Karpas-422 (cell line): Measurements from ENCODE around the gene ENTHD1. TPM values are rescaled to one million over a fixed set of nuclear protein-coding genes. Genes with fewer than 3 reads are reported as not detected.

ENCODE experiments used
- DNase-seq: peaks from one replicate; pipeline ENCODE4 v3.0.0-alpha.2; 2015
- H2AFZ ChIP-seq: fragments of 200-600 bp; sonication (generic); 2 replicates; pipeline ENCODE4 v1.6.1; 2014; ENCODE audit warnings: antibody characterized with exemption, low read length, mixed read lengths
- H3K27ac ChIP-seq: fragments of 200-600 bp; sonication (generic); 2 replicates; pipeline ENCODE4 v1.5.1; 2014; ENCODE audit warnings: mild to moderate bottlenecking, low read length, moderate library complexity
- H3K27me3 ChIP-seq: fragments of 200-600 bp; sonication (generic); 2 replicates; pipeline ENCODE4 v1.6.1; 2014; ENCODE audit warnings: low read length, mixed read lengths
- H3K36me3 ChIP-seq: fragments of 200-600 bp; sonication (generic); 2 replicates; pipeline ENCODE4 v1.6.1; 2014; ENCODE audit warnings: low read length, mixed read lengths; ENCODE audit not compliant: insufficient read depth
- H3K4me1 ChIP-seq: fragments of 200-600 bp; sonication (generic); 2 replicates; pipeline ENCODE4 v1.6.1; 2014; ENCODE audit warnings: mild to moderate bottlenecking, low read length, mixed read lengths
- H3K4me2 ChIP-seq: fragments of 200-600 bp; sonication (generic); 2 replicates; pipeline ENCODE4 v1.6.1; 2014; ENCODE audit warnings: low read length, low read depth, mild to moderate bottlenecking; ENCODE audit not compliant: poor library complexity, severe bottlenecking
- H3K4me3 ChIP-seq: fragments of 200-600 bp; sonication (generic); 2 replicates; pipeline ENCODE4 v1.5.1; 2014; ENCODE audit warnings: mild to moderate bottlenecking, antibody characterized with exemption, low read length, mixed read lengths
- H3K79me2 ChIP-seq: fragments of 200-600 bp; sonication (generic); 2 replicates; pipeline ENCODE4 v1.6.1; 2014; ENCODE audit warnings: mild to moderate bottlenecking, low read length, mixed read lengths
- H3K9ac ChIP-seq: fragments of 200-600 bp; sonication (generic); 2 replicates; pipeline ENCODE4 v1.6.0; 2014; ENCODE audit warnings: low read length
- H3K9me2 ChIP-seq: fragments of 200-600 bp; sonication (generic), shearing (Covaris generic); replicated peaks from 2 replicates; pipeline ENCODE4 v1.6.0; 2014; ENCODE audit warnings: mild to moderate bottlenecking, low read length, moderate library complexity; ENCODE audit not compliant: insufficient read depth
- H3K9me3 ChIP-seq: fragments of 300-700, 200-600 bp; sonication (generic); 2 replicates; pipeline ENCODE4 v1.6.1; 2014; ENCODE audit warnings: low read length, mixed read lengths
- H4K20me1 ChIP-seq: fragments of 200-600 bp; sonication (generic); 2 replicates; pipeline ENCODE4 v1.6.1; 2014; ENCODE audit warnings: mild to moderate bottlenecking, antibody characterized with exemption, low read length, low read depth; ENCODE audit not compliant: insufficient read depth
- total RNA-seq: library from RNA; depleted of rRNA; stranded (reverse); fragments of >200 nt; shearing (Covaris generic); gene quantifications from 2 replicates; pipeline ENCODE4 v1.2.3, GENCODE V29; 2014; ENCODE audit warnings: low replicate concordance

Gene ENTHD1
- total RNA-seq, 1 experiment from 2014 or later, result not detected

DNA sequence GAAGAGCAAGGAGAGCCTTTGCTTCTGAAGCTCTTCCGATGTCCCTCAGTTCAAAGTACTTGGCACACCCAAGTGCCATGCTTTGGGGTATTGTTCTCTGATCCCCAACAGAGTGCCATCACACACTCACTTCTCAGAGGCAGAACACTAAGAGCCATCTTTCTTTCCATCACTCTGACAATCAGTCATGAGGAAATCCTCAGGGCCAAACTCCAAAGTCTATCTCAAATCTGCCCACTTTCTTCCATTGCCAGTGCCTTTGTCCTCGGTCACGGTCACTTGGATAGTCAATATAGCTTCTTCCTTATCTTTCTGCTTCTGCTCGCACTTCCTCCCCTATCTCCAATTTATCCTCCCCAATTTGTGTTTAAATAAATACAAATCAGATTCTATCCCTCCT, 90.9 kb downstream of the ENTHD1 start:
- no peak for DNase-seq
- Histone ChIP-seq H3K9ac (no peak overlapping the region), H3K36me3 (no peaks in the 10 kb centered on the region), H4K20me1 (no peaks in the 10 kb centered on the region), H2AFZ (no peak overlapping the region), H3K9me2 (no peaks in the 10 kb centered on the region), H3K27me3 (no peaks in the 10 kb centered on the region), H3K4me2 (no peak overlapping the region), H3K79me2 (no peaks in the 10 kb centered on the region), H3K4me1 (no peaks in the 10 kb centered on the region), H3K4me3 (no peak overlapping the region), H3K27ac (no peak overlapping the region), H3K9me3 (peaks cover 12% of the 10 kb centered on the region)

DNA sequence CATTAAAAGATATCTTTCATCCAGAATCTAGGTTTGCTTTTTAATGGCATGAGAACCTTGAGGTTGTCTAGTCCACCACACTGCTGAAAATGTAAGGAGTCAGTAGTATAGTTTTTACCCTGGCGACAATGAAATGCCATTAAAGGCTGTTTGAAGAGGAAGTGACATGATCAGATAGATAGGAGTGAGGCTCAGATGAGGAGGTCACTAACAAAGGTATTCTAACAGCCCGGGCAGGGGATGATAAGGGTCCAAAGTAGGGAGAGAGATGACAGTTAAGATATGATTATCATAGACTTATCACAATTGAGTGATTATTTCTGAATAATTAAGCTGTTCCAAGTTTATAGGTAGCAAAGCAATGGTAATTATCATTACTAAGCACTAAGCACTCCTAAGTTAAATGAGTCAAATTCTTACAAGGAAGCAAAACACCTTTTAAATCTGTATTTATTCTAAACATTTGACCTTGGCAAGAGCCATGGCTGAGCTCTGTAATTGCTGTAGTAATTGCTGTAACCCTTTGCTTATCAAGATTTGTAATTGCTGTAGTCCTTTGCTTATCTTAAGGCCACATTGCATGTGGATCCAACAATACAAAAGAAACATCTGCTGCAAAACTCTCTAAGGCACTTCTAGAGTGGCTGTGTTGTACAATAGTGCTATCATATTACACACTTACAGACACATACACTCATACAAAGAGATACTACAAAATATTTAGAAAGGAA, 92.6 kb downstream of the ENTHD1 start:
- Histone ChIP-seq H3K27ac (no peak overlapping the region), H3K4me3 (no peak overlapping the region), H3K27me3 (no peaks in the 10 kb centered on the region), H3K4me2 (no peak overlapping the region), H3K4me1 (no peaks in the 10 kb centered on the region), H3K9me2 (no peaks in the 10 kb centered on the region), H2AFZ (no peak overlapping the region), H3K9me3 (peaks cover 19% of the 10 kb centered on the region), H3K9ac (no peak overlapping the region), H3K79me2 (no peaks in the 10 kb centered on the region), H3K36me3 (no peaks in the 10 kb centered on the region), H4K20me1 (no peaks in the 10 kb centered on the region)
- DNase-seq, result no peak

DNA sequence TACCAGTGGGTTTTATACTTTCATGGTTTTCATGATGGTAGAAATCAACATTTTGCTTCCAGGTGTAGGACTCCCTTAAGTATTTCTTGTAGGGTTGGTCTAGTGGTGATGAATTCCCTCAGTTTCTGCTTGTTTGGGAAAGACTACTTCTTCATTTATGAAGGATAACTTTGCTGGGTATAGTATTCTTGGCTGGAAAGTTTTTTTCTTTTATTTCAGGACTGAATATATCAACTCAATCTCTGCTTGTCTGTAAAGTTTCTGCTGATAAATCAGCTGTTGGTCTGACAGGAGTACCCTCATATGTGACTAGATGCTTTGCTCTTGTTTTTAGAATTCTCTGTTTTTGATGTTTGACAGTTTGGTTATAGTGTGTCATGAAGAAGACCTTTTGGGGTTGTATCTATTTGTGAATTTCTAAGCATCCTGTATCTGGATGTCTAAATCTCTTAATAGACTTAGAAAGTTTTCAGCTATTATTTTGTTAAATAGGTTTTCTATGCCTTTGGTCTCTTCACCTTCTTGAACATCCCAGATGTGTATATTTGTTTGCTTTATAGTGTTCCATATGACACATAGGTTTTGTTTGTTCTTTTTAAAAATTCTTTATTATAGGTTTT, 95.9 kb downstream of the ENTHD1 start:
- H3K79me2 ChIP-seq, result no peaks in the 10 kb centered on the region
- no peak overlapping the region for H3K9ac ChIP-seq
- H3K4me2 ChIP-seq, result no peak overlapping the region
- H2AFZ ChIP-seq, result no peak overlapping the region
- no peaks in the 10 kb centered on the region for H3K36me3 ChIP-seq
- H3K27me3 ChIP-seq, result no peaks in the 10 kb centered on the region
- DNase-seq, result no peak
- H3K4me3 ChIP-seq, result no peak overlapping the region
- no peak overlapping the region for H3K27ac ChIP-seq
- no peaks in the 10 kb centered on the region for H3K9me2 ChIP-seq
- H4K20me1 ChIP-seq, result no peaks in the 10 kb centered on the region
- H3K9me3 ChIP-seq, result peaks cover 19% of the 10 kb centered on the region
- H3K4me1 ChIP-seq, result no peaks in the 10 kb centered on the region

DNA sequence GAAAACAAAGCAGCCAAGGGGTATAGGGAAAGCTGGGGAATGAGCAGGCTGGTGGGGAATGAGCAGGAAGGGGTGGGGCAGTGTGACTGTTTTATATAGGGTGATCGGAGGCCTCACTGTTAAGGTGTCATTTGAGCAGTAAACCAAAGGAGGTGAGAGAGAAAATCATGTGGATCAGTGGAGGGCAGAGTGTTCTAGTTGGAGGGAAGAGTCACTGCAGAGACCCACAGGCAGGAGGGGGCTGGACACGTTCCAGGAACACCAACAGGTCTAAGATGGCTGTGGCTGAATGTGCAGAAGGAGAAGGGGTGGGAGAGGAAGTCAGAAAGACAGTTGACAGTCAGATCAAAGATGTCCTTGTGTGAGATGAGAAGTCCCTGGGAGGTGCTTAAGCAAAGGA, 103.8 kb downstream of the ENTHD1 start:
- no peak for DNase-seq
- no peaks in the 10 kb centered on the region for H3K9me2 ChIP-seq
- H3K9ac ChIP-seq, result no peak overlapping the region
- no peak overlapping the region for H2AFZ ChIP-seq
- no peak overlapping the region for H3K4me2 ChIP-seq
- no peaks in the 10 kb centered on the region for H3K27me3 ChIP-seq
- H3K4me3 ChIP-seq, result no peak overlapping the region
- no peaks in the 10 kb centered on the region for H3K4me1 ChIP-seq
- H3K27ac ChIP-seq, result no peak overlapping the region
- H4K20me1 ChIP-seq, result no peaks in the 10 kb centered on the region
- H3K79me2 ChIP-seq, result no peaks in the 10 kb centered on the region
- no peaks in the 10 kb centered on the region for H3K9me3 ChIP-seq
- H3K36me3 ChIP-seq, result no peaks in the 10 kb centered on the region

DNA sequence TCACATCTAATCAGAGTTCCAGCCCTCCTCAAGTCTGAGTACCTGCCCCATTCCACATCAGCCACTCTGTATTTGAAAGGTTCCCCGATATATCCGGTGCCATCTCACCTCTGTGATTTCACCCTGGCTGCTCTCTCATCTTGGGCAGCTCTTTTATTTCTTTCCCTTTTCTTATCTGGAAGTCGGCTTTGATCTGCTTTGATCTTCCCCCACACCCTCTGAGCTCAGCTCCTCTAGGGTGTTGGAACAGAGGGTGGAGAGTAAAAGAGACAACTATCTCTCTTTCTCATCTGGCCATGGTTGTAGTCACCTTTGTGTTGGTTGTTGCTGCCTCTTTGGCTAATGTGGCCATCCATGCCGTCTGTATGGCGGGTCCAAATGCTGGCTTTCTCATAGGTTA, 108.3 kb downstream of the ENTHD1 start:
- Histone ChIP-seq H4K20me1 (no peaks in the 10 kb centered on the region), H3K36me3 (no peaks in the 10 kb centered on the region), H3K4me1 (no peaks in the 10 kb centered on the region), H2AFZ (no peak overlapping the region), H3K27me3 (no peaks in the 10 kb centered on the region), H3K4me3 (no peak overlapping the region), H3K79me2 (no peaks in the 10 kb centered on the region), H3K27ac (no peak overlapping the region), H3K9me2 (no peaks in the 10 kb centered on the region), H3K4me2 (no peak overlapping the region), H3K9ac (no peak overlapping the region), H3K9me3 (no peaks in the 10 kb centered on the region)
- DNase-seq, result no peak

DNA sequence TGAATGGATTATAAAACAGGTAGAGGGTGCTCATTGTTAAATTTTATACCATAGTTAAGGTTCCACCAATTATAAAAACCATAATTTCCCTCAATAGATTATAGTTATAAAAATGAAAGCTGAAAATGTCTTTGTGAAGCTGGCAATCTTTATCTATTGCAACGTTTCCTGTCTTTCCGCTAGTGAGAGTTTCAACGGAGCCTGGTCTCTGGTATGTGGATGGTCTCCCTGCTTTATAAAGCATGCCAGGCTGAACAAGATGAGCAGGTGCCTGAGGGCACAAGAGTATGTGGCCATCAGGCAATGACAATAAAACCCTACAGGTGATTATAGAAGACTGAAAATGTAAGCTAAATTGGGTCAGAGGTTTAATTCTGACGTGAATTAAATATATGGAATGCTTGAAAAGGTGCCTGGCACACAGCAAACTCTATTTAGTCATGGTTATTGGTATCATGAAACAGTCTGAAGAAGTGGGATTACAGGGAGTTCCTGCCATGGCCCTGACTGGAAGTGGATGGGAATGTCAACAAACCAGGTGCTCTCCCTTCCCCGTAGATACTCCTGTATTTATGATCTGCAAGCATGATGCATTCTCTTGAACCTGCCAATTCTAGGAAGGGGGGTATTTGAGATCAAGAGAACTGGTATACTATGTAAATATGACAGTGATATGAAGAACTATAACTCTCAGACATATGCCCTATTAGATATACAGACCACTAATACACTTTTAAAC, 115.7 kb downstream of the ENTHD1 start:
- no peaks in the 10 kb centered on the region for H3K27me3 ChIP-seq
- no peaks in the 10 kb centered on the region for H3K4me1 ChIP-seq
- no peaks in the 10 kb centered on the region for H3K9me2 ChIP-seq
- H4K20me1 ChIP-seq, result no peaks in the 10 kb centered on the region
- no peak overlapping the region for H3K4me3 ChIP-seq
- H3K4me2 ChIP-seq, result no peak overlapping the region
- no peaks in the 10 kb centered on the region for H3K79me2 ChIP-seq
- no peak overlapping the region for H2AFZ ChIP-seq
- no peak overlapping the region for H3K9ac ChIP-seq
- H3K36me3 ChIP-seq, result no peaks in the 10 kb centered on the region
- H3K9me3 ChIP-seq, result no peaks in the 10 kb centered on the region
- no peak overlapping the region for H3K27ac ChIP-seq
- no peak for DNase-seq

DNA sequence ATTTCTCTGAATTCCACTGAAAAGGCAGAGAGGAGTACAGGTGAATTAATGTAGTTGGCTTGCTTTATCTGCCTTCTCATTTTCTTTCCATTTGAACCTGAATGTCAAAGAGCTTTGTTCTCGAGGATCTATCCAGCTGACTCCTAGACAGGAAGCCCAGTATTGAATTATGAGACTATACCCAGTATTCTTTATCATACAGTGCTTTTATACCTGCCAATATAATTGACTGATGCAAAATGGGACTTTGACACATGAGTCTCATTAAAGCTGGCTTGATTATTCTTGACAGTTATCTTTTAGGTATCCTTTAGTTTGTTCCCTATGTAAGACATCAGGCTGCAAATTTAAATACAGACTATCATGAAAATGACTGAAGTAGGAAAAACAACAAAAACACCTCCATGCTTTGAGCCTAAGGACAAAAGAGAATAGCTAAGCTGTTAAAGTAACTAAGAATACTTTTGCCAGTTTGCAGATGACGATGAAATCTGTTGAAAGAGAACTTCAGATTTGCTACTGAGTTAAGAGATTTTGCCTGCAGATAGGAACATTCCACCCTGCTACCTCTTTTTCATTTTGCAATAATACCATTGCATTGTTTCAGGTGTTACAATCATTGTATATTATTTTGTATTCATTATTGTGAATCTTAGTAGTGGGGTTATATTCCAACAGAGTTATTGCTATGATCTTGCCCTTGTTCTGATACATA, 117.1 kb downstream of the ENTHD1 start:
- no peak overlapping the region for H3K4me2 ChIP-seq
- H4K20me1 ChIP-seq, result no peaks in the 10 kb centered on the region
- no peak overlapping the region for H3K9ac ChIP-seq
- H3K4me1 ChIP-seq, result no peaks in the 10 kb centered on the region
- no peaks in the 10 kb centered on the region for H3K27me3 ChIP-seq
- H3K36me3 ChIP-seq, result no peaks in the 10 kb centered on the region
- H3K9me2 ChIP-seq, result no peaks in the 10 kb centered on the region
- no peaks in the 10 kb centered on the region for H3K79me2 ChIP-seq
- H3K9me3 ChIP-seq, result no peaks in the 10 kb centered on the region
- H2AFZ ChIP-seq, result no peak overlapping the region
- no peak for DNase-seq
- H3K4me3 ChIP-seq, result no peak overlapping the region
- H3K27ac ChIP-seq, result no peak overlapping the region

DNA sequence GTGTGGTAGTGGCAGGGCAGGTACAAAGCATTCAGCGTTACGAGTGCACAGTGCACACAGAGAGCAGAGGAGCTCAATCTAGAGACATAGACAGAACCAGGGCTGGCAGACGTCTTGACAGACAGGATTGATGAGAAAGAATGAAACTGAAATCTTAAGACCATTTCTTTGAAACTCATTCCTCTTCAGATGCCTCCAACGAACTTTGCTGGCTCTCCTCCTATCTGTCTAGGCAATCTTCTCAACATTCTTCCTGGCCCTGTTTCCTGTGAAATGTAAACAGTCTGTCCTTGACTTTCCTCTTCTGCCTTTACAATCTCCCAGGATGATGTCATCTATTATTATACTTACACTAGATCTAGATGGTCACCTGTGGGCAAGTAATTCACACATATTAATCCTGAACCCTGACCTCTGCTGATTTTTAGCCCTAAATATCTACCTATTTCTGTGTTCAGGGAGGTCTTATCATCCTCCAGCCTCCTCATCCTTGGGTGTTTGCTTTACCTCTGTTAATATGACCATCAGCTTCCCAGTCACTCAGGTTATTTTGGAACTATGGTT, 119.5 kb downstream of the ENTHD1 start:
- Histone ChIP-seq H3K27me3 (no peaks in the 10 kb centered on the region), H3K9me3 (no peaks in the 10 kb centered on the region), H3K36me3 (no peaks in the 10 kb centered on the region), H3K79me2 (no peaks in the 10 kb centered on the region), H2AFZ (no peak overlapping the region), H3K4me3 (no peak overlapping the region), H3K9ac (no peak overlapping the region), H3K4me1 (no peaks in the 10 kb centered on the region), H3K4me2 (no peak overlapping the region), H4K20me1 (no peaks in the 10 kb centered on the region), H3K9me2 (no peaks in the 10 kb centered on the region), H3K27ac (no peak overlapping the region)
- DNase-seq, result no peak
